NK-92 (cell line): Measurements from ENCODE around the gene TRIOBP.
"Not testable (repeated sequence)": the region's sequence is repeated elsewhere in the genome, so short reads cannot be mapped to it uniquely, and the experiment has no call there.

Experiments used
- DNase-seq: peaks from one replicate; lab custom pipeline; 2025; ENCODE audit not compliant: unreplicated experiment; lab: John Stamatoyannopoulos, UW

The TRIOBP gene

DNA sequence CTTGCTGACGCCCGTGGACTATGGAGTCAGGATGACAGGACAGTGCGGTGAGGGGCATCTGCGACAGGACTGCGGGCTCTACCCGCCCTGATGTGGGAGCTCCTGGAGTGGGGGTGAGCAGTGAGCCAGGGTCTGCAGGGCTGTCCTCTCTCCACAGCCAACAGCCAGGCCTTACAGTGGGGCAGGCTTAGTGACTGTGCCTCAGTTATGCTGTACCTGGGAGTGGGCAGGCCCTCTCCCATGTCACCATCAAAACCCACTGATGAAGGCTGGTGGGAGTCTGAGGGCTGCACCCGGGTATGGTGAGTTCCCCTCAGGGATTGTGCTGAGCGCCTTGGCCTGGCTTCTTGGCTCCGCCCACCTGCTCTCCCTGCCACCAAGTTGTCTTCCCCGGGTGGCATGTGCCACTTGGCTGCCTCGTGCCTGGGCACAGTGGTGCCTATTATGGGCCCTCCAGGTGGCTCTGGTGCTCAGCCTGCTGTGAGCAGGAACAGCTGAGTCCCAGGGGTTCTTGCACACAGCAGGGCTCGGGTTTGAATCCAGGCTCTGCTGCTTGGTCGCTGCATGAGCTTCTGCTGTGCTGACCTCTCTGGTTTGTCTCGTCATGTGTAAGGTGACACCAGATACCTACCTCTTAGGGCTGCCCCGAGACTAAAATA, 4.1 kb upstream of the TRIOBP start:
- DNase-seq: no peak

DNA sequence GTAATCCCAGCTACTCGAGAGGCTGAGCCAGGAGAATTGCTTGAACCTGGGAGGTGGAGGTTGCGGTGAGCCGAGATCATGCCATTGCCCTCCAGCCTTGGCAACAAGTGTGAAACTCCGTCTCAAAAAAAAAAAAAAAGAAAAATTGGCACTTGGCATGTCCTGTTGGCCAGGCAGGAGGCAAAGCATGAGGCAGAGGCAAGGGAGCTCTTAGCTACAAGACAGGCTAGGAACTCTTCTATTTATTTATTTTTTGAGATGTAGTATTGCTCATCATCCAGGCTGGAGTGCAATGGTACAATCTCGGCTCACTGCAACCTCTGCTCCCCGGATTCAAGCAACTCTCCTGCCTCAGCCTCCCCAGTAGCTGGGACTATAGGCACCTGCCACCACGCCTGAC, 2.7 kb upstream of the TRIOBP start:
- DNase-seq: not testable (repeated sequence)

DNA sequence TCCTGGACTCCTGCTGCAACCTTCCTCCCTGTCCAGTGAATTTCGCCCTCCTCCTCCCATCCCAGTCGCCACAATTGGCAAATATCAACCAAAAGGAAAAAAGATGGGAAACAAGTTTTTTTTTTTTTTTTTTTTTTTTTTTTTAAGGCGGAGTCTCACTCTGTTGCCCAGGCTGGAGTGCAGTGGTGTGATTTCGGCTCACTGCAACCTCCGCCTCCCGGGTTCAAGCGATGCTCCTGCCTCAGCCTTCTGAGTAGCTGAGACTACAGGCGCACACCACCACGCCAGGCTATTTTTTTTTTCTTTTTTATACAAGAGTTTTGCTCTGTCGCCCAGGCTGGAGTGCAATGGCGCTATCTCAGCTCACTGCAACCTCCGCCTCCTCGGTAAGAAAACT, 590 bp upstream of the TRIOBP start:
- DNase-seq: not testable (repeated sequence)

DNA sequence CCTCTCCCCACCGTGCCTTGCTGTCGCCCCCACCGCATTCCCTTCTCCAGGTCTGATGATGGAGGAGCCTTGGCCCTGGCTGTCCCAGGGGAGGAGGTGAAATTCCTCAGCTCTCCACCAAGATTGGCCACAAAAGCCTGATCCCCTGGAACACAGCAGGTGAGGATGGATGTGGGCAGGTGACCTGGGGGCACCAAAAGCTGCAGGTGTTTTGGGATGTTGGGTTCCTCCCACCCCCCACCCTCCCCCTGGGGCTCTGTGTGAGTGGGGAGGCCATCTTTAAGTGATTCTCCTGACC, 639 bp downstream of the TRIOBP start:
- DNase-seq: no peak

DNA sequence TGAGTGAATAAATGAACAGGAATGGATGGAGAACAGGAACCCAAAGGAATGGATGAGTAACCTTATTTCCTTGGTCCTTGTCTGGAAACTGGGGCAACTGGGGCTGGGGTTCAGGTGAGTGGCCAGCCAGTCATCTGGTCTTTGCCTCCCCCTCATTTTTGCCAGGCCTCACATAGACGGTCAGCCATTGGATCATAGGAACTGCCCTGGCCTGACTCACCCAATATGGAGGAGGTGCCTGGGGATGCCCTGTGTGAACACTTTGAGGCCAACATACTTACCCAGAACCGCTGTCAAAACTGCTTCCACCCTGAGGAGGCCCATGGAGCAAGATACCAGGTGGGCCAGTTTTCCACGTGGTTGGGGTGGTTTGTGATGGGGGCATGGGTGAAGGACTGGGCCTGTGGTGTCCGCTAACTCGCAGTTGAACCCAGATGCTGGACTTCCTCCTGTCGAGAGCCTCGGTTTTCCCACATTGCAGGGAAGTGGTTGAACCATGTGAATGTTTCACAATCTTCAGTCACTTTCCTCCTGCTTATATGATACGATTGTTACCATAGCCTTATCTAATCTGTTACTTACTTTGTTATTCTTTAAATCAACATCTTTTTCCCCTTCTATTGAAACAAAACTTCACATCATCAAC, 4.4 kb downstream of the TRIOBP start:
- DNase-seq: no peak

DNA sequence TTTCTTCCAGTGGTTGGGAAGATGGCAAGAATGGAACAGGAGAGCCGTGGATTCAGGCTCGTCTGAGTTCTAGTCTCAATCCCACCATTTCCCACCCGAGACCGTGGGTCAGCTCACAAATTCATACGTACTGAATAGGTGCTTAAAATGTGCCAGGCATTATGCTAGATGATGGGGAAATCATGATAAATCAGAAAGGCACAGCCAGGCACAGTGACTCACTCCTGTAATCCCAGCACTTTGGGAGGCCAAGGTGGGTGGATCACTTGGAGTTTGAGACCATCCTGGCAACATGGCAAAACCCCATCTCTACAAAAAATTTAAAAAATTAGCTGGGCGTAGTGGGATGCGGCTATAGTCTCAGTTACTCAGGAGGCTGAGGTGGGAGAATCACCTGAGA, 7.1 kb downstream of the TRIOBP start:
- no peak for DNase-seq

DNA sequence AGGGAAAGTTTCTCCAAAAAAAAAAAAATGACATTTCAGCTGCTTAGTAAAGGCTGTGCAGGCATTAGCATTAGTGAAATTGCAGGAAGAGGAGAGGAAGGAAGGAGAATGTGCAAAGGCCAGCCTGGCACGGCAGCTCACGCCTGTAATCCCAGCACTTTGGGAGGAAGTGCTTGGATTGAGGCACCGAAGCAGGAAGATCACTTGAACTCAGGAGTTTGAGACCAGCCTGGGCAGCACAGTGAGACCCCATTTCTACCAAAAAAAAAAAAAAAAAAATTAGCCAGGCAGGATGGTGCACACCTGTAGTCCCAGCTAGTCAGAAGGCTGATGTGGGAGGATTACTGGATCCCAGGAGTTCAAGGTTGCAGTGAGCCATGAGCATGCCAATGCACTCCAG, 7.8 kb downstream of the TRIOBP start:
- no peak for DNase-seq

DNA sequence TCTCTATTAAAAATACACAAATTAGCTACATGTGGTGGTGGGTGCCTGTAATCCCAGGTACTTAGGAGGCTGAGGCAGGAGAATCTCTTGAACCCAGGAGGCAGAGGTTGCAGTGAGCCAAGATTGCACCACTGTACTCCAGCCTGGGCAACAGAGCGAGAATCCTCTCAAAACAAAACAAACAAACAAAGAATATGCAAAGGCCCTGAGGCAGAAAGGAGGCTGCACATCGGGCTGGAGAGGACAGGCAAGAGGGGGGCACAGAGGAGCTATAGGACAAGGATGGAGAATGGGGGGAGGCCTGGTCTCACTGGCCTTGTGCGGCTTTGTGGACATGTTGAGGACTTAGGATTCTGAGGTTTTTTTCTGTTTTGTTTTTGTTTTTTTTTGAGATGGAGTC, 8.4 kb downstream of the TRIOBP start:
- no peak for DNase-seq

DNA sequence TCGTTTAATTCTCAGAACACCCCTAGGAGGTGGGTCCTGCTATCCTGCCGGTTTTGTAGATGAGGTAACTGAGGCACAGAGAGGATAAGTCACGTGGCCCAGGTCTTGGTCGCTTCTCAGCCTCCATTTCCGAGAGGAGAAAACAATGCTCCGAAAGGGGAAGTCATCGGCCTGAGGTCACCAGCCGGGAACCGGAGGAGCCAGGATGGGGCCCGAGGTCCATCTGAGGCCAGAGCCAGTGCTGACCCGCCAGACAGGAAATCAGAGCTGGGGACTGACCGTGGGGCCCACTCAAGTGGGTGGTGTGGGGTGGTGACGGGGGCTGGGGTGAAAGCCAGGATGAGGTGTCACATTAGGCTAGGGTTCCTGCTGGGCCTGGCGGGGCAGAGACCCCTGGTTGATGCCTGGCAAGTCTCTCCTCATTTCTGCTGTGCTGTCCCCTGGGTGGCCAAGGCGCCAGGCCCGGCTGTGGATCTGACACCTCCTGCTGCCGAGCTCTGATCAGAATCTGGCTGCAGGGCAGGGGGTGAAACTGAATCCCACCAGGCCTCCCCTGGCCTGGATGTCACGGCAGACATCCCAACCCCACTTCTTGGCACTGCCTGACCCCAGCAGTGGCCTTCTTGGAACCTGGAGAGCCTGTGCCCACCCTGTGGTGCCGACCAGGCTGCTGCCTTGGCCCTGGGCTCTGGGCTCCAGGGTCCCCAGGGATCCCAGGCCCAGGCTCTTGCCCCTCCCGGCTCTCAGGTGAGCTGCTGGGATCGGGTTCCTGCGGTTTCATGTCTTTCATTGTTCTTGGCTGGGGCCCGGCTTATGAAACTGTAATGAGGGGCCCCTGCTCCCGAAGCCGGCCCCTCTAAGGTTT, 12.0 kb downstream of the TRIOBP start:
- DNase-seq: no peak

DNA sequence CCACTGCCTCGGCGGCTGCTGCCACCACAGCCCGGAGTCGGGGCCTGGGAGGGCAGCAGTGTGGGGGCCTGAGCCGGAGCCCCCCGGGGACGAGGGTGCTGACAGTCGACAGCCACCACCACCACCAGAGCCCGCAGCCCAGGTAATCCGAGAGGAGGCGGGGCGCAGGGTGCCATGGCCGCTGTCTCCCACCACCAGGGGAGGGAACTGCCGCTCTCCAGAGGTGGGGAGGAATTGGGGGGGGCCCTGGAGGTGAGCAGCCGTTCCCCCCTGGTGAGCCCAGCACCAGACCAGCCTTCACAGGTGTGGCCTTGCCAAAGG, 12.6 kb downstream of the TRIOBP start:
- no peak for DNase-seq

DNA sequence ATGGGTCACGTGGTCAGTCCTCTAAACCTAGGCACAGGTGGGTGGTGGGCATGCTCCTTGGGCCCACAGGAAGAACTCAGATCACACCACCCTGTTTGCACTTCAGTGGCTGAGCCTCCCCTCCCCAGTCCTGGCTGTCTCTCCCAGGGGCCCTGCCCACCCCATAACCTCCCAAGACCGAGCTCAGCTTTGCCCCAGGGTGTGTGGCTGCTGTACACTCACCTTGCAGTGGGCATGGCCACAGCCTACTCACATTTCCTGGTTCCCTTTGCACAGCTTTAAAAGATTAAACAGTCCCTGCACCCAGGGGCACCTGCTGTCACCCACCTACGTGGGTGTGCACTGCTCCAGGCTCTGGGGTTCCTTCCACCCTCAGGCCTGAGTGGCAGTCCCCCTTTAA, 13.8 kb downstream of the TRIOBP start:
- DNase-seq: no peak

DNA sequence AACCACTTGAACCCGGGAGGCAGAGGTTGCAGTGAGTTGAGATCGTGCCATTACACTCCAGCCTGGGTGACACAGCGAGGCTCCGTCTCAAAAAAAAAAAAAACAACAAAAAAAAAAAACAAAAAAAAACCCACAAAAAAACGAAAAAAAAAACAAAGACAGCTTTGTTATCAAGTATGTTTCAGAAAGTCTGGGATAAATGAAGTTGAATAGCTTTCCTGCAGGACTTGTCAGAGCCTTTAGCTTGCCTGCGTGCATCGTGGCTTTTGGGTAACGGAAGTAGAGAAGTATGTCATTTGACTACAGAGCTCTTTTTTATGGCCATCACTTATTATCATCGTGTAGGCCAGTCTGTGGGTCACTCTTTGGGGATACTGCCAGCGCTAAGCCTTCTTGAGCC, 14.6 kb downstream of the TRIOBP start:
- no peak for DNase-seq

DNA sequence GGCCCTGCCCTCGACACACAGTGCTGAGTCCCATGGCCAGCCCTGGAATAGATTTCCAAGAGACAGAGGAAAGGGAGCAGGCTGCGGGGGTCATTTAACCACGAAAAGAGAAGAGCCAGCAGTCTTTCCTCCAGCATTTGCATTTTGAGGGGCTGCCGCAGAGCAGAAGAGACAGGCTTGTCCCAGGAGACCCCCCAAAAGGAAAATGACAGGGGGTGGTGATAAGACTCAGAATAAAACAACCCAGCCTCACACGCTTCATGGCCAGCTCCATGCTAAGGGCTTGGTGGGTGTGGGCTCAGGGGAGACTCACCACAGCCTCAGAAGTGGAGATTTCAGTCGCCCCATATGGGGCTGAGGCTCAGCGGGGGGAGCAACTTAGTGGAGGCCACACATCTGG, 16.9 kb downstream of the TRIOBP start:
- DNase-seq: no peak

DNA sequence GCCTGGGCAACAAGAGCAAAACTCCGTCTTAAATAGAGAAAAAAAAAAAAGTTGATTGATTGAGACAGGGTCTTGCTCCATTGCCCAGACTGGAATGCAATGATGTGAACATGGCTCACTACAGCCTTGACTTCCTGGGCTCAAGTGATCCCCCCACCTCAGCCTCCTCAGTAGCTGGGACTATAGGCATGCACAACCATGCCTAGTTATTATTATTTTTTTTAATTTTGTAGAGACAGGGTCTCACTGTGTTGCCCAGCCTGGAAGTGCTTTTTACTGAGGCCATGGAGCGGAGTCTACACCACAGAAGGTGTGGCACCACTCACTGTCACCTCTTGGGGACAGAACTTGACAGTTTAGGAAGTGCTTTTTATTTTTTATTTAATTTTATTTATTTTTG, 17.8 kb downstream of the TRIOBP start:
- no peak for DNase-seq

DNA sequence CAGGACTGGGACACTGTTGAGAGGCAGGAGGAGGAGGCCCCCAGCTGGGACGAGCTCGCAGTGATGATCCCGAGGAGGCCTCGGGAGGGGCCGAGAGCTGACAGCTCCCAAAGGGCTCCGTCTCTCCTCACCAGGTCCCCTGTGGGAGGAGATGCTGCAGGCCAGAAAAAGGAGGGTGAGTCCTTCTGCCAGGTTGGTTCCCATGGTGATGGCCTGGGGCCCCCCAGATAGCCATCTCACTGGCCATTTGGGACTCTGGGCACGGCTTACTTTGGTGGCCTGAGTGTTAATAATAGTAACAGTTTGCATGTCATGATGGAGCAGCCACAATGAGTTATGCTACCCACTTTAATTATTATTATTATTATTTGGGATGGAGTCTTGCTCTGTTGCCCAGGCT, 18.9 kb downstream of the TRIOBP start:
- DNase-seq: no peak

DNA sequence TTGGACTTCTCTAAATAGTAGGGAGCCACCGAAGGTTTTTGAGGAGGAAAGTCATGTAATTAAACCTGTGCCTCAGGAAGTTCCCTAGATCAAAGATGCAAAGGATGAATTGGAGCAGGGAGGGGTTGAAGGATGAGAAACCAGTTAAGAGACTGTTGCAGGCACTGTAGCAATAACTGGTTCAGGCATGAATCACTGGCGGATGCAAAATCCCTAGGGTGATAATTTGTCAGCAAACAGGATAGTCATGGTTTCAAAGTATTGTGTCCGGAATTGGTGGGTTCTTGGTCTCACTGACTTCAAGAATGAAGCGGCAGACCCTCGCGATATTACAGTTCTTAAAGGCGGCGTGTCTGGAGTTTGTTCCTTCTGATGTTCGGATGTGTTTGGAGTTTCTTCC, 19.9 kb downstream of the TRIOBP start:
- DNase-seq: no peak

DNA sequence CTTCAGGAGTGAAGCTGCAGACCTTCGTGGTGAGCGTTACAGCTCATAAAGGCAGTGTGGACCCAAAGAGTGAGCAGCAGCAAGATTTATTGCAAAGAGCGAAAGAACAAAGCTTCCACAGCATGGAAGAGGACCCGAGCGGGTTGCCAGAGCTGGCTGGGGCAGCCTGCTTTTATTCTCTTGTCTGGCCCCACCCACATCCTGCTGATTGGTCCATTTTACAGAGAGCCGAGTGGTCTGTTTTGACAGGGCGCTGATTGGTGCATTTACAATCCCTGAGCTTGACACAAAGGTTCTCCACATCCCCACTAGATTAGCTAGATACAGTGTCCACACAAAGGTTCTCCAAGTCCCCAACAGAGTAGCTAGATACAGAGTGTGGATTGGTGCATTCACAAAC, 20.4 kb downstream of the TRIOBP start:
- not testable (repeated sequence) for DNase-seq

DNA sequence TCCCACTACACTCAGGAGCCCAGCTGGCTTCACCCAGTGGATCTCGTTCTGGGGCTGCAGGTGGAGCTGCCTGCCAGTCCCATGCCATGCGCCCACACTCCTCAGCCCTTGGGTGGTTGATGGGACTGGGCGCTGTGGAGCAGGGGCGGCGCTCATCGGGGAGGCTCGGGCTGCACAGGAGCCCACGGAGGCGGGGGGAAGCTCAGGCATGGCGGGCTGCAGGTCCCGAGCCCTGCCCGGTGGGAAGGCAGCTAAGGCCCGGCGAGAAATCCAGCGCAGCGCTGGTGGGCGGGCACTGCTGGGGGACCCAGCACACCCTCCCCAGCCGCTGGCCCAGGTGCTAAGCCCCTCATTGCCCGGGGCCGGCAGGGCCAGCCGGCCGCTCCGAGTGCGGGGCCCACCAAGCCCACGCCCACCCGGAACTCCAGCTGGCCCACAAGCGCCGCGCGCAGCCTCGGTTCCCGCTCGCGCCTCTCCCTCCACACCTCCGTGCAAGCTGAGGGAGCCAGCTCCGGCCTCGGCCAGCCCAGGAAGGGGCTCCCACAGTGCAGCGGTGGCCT, 21.0 kb downstream of the TRIOBP start:
- DNase-seq: not testable (repeated sequence)

DNA sequence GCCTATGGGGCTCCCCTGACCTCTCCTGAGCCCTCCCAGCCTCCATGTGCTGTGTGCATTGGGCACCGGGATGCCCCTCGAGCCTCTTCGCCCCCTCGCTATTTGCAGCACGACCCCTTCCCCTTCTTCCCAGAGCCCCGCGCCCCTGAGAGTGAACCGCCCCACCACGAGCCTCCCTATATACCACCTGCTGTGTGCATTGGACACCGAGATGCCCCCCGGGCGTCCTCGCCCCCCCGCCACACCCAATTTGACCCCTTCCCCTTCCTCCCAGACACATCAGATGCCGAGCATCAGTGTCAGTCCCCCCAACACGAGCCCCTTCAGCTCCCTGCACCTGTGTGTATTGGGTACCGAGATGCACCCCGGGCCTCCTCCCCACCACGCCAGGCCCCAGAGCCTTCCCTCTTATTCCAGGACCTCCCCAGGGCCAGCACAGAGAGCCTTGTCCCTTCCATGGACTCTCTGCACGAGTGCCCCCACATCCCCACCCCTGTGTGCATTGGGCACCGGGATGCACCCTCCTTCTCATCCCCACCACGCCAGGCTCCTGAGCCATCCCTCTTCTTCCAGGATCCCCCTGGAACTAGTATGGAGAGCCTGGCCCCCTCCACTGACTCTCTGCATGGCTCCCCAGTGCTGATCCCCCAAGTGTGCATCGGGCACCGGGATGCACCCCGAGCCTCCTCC, 28.8 kb downstream of the TRIOBP start:
- DNase-seq: no peak

DNA sequence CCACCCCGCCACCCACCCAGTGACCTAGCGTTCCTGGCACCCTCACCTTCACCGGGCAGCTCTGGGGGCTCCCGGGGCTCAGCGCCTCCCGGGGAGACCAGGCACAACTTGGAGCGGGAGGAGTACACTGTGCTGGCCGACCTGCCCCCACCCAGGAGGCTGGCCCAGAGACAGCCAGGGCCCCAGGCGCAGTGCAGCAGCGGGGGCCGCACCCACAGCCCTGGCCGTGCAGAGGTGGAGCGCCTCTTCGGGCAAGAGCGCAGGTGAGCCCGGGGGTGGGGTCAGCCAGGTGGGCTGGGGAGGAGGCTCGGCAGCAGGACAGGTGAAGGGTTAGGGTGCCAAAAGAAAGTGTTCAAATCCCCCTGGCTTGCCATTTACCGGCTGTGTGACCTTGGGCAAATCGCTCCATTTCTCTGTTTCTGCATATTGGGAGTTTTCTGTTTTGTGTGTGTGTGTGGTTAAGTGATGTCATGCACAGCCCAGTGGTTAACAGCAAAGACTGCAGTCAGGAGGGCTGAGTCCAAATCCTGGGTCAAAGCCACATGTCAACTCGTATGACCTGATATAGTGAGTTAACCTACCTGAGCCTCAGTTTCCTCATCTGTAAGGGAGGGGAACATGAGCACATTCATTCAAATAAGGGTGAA, 29.5 kb downstream of the TRIOBP start:
- no peak for DNase-seq

DNA sequence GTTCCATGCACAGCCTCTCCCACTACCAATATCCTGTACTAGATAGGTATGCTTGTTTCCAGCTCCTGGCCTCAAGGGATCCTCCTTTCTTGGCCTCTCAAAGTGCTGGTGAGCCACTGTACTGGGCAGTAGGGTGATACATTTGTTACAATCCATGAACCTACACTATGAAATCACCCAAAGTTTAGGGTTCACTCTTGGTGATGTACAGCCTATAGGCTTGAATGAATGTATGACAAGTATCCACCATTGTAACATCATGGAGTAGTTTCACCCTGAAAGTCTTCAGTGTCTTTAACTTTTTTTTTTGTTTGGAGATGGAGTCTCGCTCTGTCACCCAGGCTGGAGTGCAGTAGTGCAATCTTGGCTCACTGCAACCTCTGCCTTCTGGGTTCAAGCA, 31.8 kb downstream of the TRIOBP start:
- DNase-seq: no peak
